ENCODE data around the gene C16orf87. TPM values are rescaled to one million over a fixed set of nuclear protein-coding genes. Genes with fewer than 3 reads are reported as not detected.

The C16orf87 gene
- total and polyA plus RNA-seq, 9 of the 15 experiments (the other 6 are each of a cell fraction or from before 2014, with no cell fraction given) = 7.8 to 16.7 (median 10.5) TPM

DNA sequence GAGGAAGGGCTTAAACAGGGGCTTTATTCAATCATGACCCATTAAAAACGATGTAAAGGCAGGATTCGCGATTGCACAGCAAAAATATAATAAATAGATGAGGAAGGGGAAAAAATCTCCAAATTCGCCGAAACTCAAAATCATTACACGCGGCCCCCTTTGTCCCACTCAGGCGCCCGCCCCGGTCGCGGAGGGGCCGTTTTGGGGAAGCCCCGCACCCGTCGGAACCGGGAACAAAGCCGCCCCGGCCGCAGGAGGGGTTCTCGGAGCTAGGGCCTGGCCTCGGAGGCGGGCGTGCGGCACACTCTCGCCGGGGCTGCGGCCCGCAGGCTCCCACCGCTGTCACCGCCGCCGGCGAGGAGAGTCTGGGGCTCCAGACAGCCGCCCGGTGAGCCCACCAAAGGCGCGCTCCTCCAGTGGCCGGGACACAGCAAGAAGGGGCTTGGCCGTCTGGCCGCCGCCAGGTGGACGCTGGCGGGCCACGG lies 521 bp downstream of the C16orf87 start (continued):
- no peak for TF ChIP-seq ZC3H11A (IDR thresholded peaks at IDR 0.05; ENCODE audit: low read depth, low read length)
- TF ChIP-seq SMARCC2 (IDR thresholded peaks at IDR 0.05; ENCODE audit: low read depth) = 0 out of 2 replicates have a peak, but pooled peaks have one; percentile 3
- TF ChIP-seq ZNF444 (CRISPR knock-in tag; IDR thresholded peaks at IDR 0.05) = no peak
- no peak for TF ChIP-seq ZC3H8 (IDR thresholded peaks at IDR 0.05)
- TF ChIP-seq, protein P1, sequence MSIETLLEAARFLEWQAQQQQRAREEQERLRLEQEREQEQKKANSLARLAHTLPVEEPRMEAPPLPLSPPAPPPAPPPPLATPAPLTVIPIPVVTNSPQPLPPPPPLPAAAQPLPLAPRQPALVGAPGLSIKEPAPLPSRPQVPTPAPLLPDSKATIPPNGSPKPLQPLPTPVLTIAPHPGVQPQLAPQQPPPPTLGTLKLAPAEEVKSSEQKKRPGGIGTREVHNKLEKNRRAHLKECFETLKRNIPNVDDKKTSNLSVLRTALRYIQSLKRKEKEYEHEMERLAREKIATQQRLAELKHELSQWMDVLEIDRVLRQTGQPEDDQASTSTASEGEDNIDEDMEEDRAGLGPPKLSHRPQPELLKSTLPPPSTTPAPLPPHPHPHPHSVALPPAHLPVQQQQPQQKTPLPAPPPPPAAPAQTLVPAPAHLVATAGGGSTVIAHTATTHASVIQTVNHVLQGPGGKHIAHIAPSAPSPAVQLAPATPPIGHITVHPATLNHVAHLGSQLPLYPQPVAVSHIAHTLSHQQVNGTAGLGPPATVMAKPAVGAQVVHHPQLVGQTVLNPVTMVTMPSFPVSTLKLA (conservative IDR thresholded peaks at IDR 0.05) = peak in 1 of 2 experiments; percentile 20; a peak in 1 of 4 replicates
- no peak for TF ChIP-seq POLR2H (tag; IDR thresholded peaks at IDR 0.05; ENCODE audit: low read depth)
- TF ChIP-seq, protein P2, sequence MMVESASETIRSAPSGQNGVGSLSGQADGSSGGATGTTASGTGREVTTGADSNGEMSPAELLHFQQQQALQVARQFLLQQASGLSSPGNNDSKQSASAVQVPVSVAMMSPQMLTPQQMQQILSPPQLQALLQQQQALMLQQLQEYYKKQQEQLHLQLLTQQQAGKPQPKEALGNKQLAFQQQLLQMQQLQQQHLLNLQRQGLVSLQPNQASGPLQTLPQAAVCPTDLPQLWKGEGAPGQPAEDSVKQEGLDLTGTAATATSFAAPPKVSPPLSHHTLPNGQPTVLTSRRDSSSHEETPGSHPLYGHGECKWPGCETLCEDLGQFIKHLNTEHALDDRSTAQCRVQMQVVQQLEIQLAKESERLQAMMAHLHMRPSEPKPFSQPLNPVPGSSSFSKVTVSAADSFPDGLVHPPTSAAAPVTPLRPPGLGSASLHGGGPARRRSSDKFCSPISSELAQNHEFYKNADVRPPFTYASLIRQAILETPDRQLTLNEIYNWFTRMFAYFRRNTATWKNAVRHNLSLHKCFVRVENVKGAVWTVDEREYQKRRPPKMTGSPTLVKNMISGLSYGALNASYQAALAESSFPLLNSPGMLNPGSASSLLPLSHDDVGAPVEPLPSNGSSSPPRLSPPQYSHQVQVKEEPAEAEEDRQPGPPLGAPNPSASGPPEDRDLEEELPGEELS (CRISPR knock-in tag; IDR thresholded peaks at IDR 0.05; ENCODE audit: borderline replicate concordance) = no peak
- no peak for TF ChIP-seq ZZZ3 (IDR thresholded peaks at IDR 0.05)
- TF ChIP-seq ESRRA (IDR thresholded peaks at IDR 0.05; ENCODE audit: borderline replicate concordance, low read depth) = no peak
- TF ChIP-seq, protein P3, sequence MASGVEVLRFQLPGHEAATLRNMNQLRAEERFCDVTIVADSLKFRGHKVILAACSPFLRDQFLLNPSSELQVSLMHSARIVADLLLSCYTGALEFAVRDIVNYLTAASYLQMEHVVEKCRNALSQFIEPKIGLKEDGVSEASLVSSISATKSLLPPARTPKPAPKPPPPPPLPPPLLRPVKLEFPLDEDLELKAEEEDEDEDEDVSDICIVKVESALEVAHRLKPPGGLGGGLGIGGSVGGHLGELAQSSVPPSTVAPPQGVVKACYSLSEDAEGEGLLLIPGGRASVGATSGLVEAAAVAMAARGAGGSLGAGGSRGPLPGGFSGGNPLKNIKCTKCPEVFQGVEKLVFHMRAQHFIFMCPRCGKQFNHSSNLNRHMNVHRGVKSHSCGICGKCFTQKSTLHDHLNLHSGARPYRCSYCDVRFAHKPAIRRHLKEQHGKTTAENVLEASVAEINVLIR (CRISPR knock-in tag; IDR thresholded peaks at IDR 0.05) = no peak
- TF ChIP-seq KDM1A (IDR thresholded peaks at IDR 0.05) = no peak
- TF ChIP-seq PHTF2 (CRISPR knock-in tag; IDR thresholded peaks at IDR 0.05) = no peak
- no peak for TF ChIP-seq TCF7L2 (IDR thresholded peaks at IDR 0.05; ENCODE audit: low read depth, low read length)
- TF ChIP-seq RFX1 (IDR thresholded peaks at IDR 0.05) = no peak
- no peak for TF ChIP-seq PPARD (CRISPR knock-in tag; IDR thresholded peaks at IDR 0.05)
- no peak for TF ChIP-seq NELFE (IDR thresholded peaks at IDR 0.05; ENCODE audit: insufficient read depth, insufficient read length)
- TF ChIP-seq, protein P4, sequence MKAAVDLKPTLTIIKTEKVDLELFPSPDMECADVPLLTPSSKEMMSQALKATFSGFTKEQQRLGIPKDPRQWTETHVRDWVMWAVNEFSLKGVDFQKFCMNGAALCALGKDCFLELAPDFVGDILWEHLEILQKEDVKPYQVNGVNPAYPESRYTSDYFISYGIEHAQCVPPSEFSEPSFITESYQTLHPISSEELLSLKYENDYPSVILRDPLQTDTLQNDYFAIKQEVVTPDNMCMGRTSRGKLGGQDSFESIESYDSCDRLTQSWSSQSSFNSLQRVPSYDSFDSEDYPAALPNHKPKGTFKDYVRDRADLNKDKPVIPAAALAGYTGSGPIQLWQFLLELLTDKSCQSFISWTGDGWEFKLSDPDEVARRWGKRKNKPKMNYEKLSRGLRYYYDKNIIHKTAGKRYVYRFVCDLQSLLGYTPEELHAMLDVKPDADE (conservative IDR thresholded peaks at IDR 0.05; ENCODE audit: control insufficient read depth, low read depth, low read length) = no peak
- no peak for TF ChIP-seq CBX3 (IDR thresholded peaks at IDR 0.05; ENCODE audit: borderline replicate concordance in 1 of 2, low read length in 2 of 2)
- 0 out of 2 replicates have a peak, but pooled peaks have one; percentile 41 for TF ChIP-seq CAMTA2 (CRISPR knock-in tag; conservative IDR thresholded peaks at IDR 0.05)
- TF ChIP-seq SRSF3 (IDR thresholded peaks at IDR 0.05; ENCODE audit: insufficient read depth, low read length) = no peak
- no peak for TF ChIP-seq HDAC6 (IDR thresholded peaks at IDR 0.05; ENCODE audit: low read depth, low read length)
- 0 out of 2 replicates have a peak, but pooled peaks have one; percentile 46 for TF ChIP-seq GABPB1 (CRISPR knock-in tag; IDR thresholded peaks at IDR 0.05)
- no peak for TF ChIP-seq TSC22D4 (tag; IDR thresholded peaks at IDR 0.05)
- TF ChIP-seq MEF2A (IDR thresholded peaks at IDR 0.05; ENCODE audit: control insufficient read depth, low read depth, low read length) = no peak
- no peak for TF ChIP-seq MTA2 (IDR thresholded peaks at IDR 0.05; ENCODE audit: low read depth)
